NCI-H524 (cell line): ENCODE data around the gene ZFP62.

ENCODE experiments used
- DNase-seq, 2 experiments: peaks; one replicate each; lab custom pipeline; 2025; lab: John Stamatoyannopoulos, UW

Gene ZFP62

GRCh38 chr5:180868960-180869359, 7.9 kb upstream of the ZFP62 start:
- DNase-seq = peak; percentile 42 to 78

GRCh38 chr5:180866985-180867384, 5.9 kb upstream of the ZFP62 start:
- no peak for DNase-seq

- no peak for DNase-seq
These were observed 5.1 kb upstream of the ZFP62 start for GRCh38 chr5:180865981-180866695.

GRCh38 chr5:180862645-180863044, 1.6 kb upstream of the ZFP62 start:
- DNase-seq = peak in 1 of 2 experiments; percentile 7

- peak in 1 of 2 experiments; percentile 58 for DNase-seq
These were observed 696 bp downstream of the ZFP62 start for GRCh38 chr5:180860273-180860886.

- no peak for DNase-seq
These were observed 2.5 kb downstream of the ZFP62 start for GRCh38 chr5:180858586-180858985.

- no peak for DNase-seq
These were observed 7.3 kb downstream of the ZFP62 start for GRCh38 chr5:180853848-180854176.

- no peak for DNase-seq
These were observed 7.8 kb downstream of the ZFP62 start for GRCh38 chr5:180853121-180853847.

- DNase-seq = no peak
These were observed 8.6 kb downstream of the ZFP62 start for GRCh38 chr5:180852495-180852894.

- no peak for DNase-seq
These were observed 10.5 kb downstream of the ZFP62 start for GRCh38 chr5:180850434-180851078.

GRCh38 chr5:180849827-180850226, 11.2 kb downstream of the ZFP62 start:
- DNase-seq = no peak

- no peak for DNase-seq
These were observed 12.2 kb downstream of the ZFP62 start for GRCh38 chr5:180848878-180849277.

GRCh38 chr5:180848265-180848664, 12.8 kb downstream of the ZFP62 start:
- no peak for DNase-seq

GRCh38 chr5:180847026-180847425, 14.1 kb downstream of the ZFP62 start:
- DNase-seq = no peak

GRCh38 chr5:180844858-180845257, 16.2 kb downstream of the ZFP62 start:
- no peak for DNase-seq

- no peak for DNase-seq
These were observed 16.6 kb downstream of the ZFP62 start for GRCh38 chr5:180844432-180844831.

GRCh38 chr5:180839935-180840334, 21.1 kb downstream of the ZFP62 start:
- DNase-seq = no peak

GRCh38 chr5:180839227-180839626, 21.8 kb downstream of the ZFP62 start:
- no peak for DNase-seq

- no peak for DNase-seq
These were observed 23.6 kb downstream of the ZFP62 start for GRCh38 chr5:180837478-180837877.

- DNase-seq = no peak
These were observed 28.4 kb downstream of the ZFP62 start for GRCh38 chr5:180832638-180833068.

GRCh38 chr5:180831139-180832093, 29.7 kb downstream of the ZFP62 start:
- peak in 1 of 2 experiments; percentile 37 for DNase-seq
